H54 (cell line): ENCODE measurements around the gene KCNG2.

Experiments
- DNase-seq: peaks from one replicate; pipeline ENCODE4 v3.0.0; 2011; ENCODE audit warnings: low spot score, mixed read lengths; ENCODE audit not compliant: insufficient read length
- FAIRE-seq: peaks from 3 replicates; lab custom pipeline; 2011; peaks lifted over from hg19 to GRCh38; lab: Jason Lieb, UNC
- POLR2A ChIP-seq: IDR thresholded peaks from 2 replicates; pipeline ENCODE4 v1.6.1; 2011; ENCODE audit warnings: low read depth, mild to moderate bottlenecking, low read length

Gene KCNG2

GRCh38 chr18:79948719-79949411 lies 151.1 kb downstream of the KCNG2 start:
- DNase-seq (no peak), FAIRE-seq (no peak)

More at GRCh38 chr18:79948719-79949411, 151.1 kb downstream of the KCNG2 start:
- no peak for TF ChIP-seq POLR2A
